Measurements from ENCODE around the gene CEACAM1.
A peak's percentile ranks its signal among the peaks of the same experiment; 100 is the strongest.
"Not testable (repeated sequence)": the region's sequence is repeated elsewhere in the genome, so short reads cannot be mapped to it uniquely, and the experiment has no call there.

CEACAM1 gene

DNA sequence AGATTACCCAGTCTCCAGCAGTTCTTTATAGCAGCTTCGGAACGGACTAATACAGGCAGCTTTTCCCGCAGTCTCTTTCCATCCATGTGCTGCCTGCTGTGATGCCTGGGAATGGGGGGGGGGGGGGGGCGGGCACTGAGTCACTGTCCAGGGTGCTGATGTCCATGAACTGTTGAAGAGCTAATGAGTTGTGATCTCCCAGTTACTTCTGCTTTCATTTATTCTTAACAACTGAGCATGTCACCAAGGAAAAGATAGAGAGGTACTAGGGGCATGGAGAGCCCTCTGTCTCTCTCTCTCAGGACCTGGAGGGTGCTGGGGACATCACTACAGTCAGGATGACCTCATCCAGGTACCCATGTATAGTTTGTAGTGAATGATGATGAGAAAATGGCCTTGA lies 20.3 kb upstream of the CEACAM1 start:
- DNase-seq = no peak

DNA sequence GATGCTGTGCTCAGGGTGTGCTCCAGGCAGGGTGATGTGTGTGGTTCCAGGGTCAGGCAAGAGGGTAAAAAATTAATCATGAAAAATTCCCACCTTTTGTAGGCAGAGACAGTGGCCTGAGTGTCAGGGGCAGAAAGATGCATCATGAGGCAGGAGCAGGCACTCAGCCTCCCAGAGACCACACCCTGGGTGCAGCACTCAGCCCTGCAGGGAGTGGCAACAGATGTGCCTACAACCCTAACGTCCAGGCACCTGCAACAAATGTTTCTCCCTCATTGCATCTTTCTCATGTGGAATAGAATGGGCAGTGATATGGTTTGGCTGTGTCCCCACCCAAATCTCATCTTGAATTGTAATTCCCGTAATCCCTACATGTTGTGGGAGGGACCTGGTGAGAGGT lies 19.6 kb upstream of the CEACAM1 start:
- no peak for DNase-seq

DNA sequence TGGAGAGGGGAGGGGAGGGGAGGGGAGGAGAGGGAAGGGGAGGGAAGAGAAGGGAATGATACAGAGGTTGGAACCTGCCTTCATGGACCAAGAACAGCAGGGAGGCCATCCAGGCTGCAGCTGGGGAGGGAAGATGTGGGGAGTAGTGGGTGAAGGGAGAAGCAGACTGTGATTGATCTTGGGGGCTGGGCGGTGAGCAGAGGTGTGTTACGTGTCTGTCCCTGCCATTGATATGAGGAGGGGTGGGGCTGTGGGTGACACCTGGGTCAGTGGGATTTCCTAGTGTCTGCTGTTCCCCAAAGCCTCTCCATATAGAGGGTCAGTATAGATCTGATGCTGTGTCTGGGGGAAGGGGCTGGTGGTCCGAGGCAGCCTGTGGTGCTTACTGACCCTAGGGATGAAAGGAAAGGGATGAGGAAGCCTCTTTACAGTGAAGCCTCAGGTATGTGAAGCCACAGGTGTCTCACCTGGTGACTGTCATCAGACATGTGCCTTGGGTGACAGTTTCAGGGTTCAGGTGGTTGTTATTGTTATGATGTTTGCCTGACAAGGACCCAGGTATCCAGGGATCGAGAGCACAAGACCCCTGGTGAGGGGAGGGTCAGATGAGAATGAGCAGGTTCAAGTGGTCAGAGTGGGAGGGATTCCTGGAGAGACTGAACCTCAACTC lies 18.7 kb upstream of the CEACAM1 start:
- DNase-seq = no peak

DNA sequence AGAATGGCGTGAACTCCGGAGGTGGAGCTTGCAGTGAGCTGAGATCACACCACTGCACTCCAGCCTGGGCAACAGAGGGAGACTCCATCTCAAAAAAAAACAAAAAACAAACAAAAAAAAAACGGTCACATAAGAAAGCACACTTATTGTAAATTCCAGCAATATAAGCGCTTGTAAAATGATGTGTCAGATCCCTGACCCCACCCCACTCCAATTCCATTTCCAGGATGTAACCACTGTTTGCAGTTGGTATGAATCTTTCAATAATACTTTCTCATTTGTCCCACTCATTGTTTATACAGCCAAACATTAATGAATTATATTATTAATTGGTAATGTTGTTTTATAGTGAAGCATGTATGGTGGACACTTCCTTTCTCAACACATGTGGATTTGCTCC lies 15.9 kb upstream of the CEACAM1 start:
- DNase-seq = no peak

DNA sequence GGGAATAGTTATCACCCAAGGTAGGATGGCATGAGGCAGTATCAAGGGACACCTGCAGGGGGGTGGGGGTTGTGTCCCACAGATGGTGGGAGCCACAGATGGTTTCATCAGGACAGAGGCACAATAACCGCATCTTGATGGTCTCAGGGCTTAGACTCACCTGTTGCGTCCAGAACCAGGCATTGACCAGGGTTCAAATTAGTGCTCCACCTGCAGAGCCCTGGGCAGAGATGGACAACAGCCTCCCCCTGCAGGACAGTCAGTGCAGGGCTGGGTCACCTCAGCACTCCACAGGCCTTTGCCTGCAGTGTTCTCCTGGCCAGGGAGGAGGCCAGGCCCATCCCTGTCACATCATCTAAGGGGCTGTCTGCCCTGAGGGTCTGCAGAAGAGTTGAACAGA lies 14.5 kb upstream of the CEACAM1 start:
- no peak for DNase-seq

DNA sequence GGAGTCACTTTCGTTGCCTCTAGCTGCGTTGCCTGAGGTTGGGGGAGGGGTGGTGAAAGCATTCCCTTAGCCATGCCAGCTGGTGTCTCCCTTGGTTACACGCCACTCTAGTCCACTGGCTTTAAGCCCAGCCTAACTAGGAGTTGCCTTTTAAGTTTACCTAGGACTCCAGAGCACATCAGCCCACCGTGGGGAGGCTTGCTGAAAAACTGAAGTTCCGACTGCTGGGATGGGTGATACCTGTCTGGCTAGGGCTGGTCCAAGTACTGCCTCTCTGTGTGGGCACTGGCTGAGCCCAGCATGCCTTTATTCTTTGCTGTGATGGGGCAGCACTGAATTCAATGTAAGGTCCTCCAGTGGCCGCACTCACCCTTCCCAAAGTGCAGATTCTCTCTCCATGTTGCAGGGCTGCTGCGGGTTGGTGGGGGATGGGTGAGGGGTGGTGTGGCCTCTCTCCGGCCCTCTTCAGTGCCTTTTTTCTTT lies 11.8 kb upstream of the CEACAM1 start:
- no peak for DNase-seq

DNA sequence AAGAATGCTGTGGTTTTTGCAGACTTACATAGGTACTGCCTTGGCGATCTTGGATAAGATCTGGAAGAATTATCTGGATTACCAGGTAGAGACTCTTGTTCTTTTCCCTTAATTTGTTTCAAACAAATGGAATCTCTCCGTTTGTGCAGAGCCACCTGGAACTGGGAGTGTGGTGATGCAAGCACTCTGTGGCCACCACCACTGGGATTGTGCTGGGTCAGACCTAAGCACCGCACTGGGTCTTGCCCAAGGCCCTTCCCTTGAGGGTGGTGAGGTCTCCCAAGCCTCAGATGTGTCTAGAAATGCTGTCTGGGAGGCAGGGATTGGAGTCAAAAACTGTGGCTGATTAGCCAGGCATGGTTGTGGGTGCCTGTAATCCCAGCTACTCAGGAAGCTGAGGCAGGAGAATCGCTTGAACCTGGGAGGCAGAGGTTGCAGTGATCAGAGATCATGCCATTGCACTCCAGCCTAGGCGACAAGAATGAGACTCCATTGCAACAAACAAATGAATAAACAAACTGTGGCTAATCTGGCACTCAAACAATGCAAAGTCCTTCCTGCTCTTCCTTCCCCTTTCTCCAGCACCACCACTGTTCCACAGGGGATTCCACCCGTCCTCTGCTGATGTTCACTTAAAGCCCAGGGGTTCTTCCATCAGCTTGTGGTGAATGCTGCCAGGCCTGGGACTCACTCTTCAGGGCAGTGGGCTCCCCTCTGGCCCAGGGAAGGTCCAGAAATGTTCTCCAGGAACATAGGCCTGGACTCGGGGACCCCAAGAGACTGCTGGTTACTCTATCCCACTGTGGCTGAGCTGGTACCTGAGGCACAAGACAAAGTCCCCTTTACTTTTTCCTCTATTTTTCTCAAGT lies 10.8 kb upstream of the CEACAM1 start:
- DNase-seq = no peak

DNA sequence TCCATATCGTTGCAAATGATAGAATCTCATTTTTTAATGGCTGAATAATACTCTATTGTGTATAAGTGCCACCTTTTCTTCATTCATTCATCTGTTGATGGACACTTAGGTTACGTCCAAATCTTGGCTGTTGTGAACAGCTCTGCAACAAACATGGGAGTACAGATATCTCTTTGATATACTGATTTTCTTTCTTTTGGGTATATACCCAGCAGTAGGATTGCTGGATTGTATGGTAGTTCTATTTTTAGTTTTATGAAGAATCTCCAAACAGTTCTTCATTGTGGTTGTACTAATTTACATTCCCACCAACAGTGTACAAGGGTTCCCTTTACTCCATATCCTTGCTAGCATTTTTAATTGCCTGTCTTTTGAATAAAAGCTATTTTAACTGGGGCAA lies 7.0 kb upstream of the CEACAM1 start:
- not testable (repeated sequence) for DNase-seq

DNA sequence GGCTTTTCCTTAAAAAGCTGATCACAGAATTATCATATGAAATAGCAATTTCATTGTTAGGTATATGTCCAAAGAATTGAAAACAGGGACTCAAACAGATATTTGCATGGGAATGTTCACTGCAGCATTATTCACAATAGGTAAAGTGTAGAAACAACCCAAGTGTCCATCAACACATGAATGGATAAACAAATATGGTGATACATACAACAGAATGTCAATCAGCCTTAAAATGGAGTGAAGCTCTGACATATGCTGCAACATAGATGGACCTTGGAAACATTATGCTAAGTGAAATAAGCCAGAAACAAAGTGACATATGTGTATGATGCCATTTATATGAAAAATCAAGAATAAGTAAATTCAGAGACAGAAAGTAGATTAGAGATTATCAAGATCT lies 6.1 kb upstream of the CEACAM1 start:
- DNase-seq = no peak

DNA sequence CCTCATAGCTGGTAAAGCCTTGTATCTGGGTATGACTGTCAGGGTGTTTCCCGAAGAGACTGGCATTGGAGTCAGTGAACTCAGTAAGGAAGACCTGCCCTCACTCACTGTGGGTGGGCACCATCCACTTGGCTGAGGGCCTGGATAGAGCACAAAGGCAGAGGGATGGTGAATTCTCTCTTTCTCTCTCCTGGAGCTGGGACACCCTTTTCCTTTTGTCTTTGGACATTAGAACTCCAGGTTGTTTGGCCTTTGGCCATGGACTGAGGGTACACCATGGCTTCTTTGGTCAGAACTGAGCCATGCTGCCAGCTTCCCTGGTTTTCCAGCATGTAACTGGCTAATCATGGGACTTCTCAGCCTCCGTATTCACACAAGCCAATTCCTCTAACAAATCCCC lies 4.6 kb upstream of the CEACAM1 start:
- no peak for DNase-seq

DNA sequence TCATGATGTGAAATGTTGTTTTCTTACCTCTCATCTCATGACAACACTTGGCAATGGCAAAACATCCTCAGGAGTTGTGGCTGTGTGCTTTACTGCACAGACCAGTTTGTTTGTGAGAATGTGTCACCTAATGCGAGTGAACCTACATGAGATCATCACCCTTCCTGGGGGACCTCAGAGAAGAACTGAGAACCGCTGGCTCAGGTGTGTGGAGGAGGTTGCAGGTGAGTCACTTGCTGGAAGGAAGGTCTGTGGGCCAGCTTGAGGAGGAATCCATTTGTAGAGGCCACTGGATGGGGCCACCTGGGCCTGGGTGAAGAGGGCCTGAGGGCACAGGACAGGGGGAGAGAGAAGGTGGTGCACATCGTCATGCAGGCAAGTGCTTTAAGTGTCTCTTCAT lies 3.0 kb upstream of the CEACAM1 start:
- DNase-seq = no peak

DNA sequence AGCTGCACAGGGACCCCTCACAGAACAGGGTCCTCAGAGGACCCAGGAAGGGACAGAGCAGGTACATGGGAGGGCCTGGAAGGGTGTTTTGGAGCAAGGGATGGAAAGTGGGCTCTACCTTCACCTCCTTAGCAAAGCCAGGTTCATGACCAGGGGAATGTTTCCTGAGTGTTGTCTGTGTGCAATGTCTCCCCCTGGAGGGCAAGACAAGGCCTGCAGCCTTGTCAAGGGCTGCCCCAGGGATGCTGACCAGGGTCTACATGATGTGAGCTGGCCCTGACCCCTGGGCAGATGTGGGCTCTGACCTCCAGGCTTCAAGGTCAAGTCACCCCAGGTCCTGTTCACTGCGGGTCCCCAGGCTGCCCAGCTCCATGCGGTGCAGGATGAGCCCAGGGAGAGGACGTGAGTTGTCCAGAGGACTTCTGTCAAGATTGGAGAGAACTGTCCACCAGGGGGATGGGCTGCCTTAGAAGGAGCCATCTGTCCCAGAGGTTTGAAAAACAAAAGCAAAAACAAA lies 1.0 kb upstream of the CEACAM1 start:
- DNase-seq = peak; percentile 78

DNA sequence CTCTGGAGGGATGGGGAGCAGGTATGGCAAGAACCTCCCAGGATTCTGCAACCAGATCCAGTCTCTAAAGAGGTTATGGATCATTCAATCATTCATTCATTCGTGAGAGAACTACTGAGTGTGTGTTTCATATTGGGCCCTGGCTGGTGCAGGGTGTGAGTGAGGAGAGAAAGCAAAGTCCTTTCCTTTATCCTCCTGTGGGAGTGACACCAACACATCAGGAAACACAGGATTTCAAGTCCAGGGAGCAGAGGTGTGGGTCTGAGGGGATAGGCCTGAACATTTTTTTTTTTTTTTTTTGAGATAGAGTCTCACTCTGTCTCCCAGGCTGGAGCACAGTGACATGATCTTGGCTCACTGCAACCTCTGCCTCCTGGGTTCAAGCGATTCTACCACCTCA lies 3.3 kb downstream of the CEACAM1 start:
- DNase-seq = no peak

DNA sequence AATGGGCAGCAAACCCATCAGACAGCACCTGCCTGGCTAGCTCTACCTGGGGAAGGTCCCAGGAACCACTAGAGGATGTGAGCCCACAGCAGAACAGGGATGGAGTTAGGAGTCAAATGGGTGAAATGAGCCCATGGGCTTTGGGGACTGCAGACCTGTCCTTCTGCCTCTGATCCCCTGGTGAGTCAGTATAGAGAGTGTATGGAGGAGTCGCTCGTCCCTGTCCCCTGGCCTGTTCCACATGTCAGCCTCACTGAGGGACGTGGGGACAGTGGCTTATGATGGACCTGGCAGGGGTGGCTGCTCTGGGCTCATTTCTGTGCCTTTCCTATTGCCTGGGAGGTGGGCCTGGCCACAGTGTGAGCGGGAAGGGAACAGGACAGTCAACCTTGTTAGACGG lies 4.0 kb downstream of the CEACAM1 start:
- no peak for DNase-seq

DNA sequence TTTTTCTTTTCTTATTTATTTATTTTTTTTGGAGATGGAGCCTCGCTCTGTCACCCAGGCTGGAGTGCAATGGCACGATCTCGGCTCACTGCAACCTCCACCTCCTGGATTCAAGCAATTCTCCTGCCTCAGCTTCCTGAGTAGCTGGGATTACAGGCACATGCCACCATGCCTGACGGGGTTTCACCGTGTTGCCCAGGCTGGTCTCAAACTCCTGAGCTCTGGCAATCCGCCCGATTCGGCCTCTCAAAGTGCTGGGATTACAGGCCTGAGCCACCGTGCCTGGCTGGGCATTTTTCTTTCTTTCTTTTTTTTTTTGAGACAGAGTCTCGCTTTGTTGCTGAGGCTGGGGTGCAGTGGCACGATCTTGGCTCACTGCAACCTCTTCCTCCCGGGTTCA lies 6.0 kb downstream of the CEACAM1 start:
- not testable (repeated sequence) for DNase-seq

DNA sequence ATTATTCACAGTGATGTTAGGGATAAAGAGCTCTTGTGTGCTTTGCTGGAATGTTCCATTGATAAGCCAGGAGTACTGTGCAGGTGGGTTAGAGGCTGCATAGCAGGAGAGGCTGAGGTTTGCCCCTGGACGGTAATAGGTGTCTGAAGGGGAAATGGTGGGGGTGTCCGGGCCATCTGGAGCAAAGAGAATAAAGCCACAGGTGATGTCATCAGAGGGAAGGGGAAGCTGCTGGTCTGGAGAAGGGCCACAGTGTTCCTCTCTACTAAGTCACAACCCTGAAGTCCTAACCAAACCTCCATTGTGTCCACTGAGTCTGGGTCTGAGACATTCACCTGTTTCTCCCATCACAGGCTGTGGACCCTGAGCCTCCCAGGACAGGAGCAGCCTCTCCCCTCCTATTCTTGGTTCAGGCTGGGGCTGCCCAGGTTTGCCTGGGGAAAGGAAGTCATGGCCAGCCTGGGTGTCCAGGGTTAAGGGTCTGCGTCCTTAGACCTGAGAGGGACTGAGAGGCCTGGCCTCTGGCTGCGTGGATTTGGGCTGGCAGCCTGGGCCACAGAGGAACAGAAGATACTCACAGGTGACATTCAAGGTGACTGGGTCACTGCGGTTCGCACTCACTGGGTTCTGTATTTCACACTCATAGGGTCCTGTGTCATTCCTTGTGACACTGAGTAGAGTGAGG lies 6.8 kb downstream of the CEACAM1 start:
- DNase-seq = no peak

DNA sequence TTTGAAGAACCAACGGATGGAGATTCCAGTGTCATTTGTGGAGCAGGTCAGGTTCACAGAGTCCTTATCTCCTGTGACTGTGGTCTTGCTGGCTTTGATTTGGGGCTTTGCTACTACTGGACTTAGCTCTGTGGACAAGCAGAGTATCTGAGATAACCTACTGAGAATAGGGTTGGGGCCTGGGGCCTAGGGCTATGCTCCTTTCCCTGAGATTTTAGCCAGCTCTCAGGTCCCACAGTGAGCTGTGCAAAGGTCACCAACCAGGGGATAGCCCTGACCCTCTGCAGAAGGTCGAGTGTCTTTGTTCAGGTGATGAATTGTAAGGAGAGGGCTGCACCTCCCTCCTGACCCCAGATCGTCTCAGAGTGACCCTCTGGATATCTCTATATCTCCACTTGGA lies 9.2 kb downstream of the CEACAM1 start:
- no peak for DNase-seq

DNA sequence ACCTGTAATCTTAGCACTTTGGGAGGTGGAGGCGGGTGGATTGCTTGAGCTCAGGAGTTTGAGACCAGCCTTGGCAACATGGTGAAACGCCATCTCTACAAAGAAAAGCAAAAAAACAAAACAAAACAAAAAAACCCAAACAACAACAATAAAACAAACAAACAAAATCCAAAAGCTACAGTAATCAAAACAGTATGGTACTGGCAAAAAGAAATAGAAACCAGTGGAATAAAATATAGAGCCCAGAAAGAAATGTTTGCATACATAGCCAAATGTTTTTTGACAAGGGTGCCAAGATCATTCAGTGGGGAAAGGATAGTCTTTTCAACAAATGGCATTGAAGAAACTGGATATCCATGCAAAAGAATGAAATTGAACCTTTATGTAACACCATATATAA lies 11.5 kb downstream of the CEACAM1 start:
- no peak for DNase-seq

DNA sequence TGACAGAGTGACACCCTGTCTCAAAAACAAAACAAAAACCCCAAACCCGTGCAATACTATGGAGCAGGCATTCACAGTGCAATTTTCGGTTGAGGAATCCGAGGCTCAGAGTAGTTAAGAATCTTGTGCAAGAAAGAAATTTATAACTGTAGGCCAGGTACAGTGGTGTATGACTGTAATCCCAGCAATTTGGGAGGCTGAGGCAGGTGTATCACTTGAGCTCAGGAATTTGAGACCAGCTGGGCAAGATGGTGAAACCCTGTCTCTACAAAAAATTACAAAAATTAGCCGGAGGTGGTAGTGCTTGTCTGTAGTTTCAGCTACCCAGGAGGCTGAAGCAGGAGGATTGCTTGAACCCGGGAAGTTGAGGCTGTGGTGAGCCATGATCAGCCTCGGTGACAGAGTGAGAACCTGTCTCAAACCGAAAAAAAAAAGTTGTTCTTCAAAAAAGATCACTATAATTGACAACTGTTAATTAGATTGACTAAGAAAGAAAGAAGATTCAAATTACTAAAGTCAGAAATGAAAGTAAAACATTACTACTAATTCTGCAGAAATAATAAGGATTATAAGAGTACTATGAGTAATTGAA lies 12.9 kb downstream of the CEACAM1 start:
- no peak for DNase-seq

DNA sequence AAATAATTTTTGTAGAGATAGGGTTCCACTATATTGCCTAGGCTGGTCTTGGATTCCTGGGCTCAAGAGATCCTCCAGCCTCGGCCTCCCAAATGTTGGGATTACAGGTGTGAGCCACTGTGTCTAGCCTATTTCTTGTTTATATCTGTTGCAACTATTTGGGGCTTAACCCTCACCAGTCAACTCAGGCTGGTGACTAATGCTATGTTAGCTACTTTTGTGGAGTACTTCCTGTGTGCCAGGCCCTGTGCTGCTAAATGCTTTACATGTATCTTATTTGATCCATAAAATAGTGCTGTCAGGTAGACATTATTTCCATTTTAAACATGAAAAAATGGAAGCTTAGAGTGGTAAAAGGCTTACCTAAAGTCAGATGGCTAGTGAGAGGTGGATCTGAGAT lies 13.8 kb downstream of the CEACAM1 start:
- DNase-seq = no peak

DNA sequence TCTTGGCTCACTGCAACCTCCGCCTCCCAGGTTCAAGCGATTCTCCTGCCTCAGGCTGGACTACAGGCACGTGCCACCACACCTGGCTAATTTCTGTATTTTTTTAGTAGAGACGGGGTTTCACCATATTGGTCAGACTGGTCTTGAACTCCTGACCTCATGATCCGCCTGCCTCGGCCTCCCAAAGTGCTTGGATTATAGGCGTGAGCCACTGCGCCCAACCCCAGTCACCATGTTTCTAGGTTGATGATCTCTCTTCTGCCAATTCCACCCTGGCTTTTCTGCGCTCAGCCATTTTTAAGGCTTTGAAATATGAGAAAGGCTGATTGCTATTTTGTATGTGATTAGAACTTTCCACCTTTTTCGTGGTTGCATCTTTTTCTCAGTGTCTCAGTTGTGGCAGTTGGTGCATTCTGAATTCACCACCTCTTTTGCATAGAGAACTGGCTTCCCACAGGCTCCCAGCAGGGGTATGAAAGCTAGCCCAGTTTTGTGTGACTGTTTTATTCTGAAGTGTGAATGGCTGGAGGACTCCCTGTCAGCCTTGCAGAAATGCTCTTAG lies 15.5 kb downstream of the CEACAM1 start:
- DNase-seq = no peak

DNA sequence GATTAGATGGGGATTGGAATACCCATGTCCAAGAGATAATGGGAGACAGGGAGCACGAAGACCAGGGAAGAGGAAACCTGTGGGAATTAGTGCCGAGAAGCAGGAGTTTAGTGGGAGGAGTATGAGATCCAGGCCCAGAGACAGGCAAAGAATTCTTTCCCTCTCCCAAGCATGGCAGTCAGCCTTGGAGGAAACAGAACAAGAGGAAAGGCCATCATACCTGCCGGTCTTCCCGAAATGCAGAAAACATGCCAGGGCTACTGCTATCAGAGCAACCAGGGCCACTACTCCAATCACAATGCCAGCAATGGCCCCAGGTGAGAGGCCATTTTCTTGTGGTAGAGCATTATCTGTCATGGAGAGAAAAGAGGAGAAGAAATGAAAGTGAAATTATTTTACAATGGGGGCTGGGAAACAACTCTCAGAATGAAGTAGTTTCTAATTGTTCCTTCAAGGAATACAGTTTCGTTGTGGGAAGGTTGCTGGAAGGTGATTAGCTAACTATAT lies 16.1 kb downstream of the CEACAM1 start:
- DNase-seq = no peak

DNA sequence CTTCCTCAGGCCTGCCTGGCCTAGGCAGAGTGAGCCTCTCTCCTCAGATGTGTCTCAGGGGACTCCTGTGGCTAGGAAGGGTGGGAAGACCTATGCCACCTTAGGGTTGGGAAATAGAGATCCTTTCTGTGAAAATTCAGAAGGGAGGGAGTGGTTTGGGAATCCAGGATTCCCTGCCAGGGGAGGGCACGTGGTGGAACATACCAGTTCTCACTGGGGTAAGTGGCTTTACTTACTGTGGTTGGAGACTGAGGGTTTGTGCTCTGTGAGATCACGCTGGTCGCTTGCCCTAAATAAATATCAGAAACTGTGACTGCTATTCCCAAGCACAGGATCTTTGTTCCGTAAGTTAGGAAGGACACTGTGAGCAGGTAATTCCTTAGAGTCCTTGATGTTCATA lies 16.9 kb downstream of the CEACAM1 start:
- no peak for DNase-seq
